Measurements from ENCODE around the gene RAP2B.

The RAP2B gene

DNA sequence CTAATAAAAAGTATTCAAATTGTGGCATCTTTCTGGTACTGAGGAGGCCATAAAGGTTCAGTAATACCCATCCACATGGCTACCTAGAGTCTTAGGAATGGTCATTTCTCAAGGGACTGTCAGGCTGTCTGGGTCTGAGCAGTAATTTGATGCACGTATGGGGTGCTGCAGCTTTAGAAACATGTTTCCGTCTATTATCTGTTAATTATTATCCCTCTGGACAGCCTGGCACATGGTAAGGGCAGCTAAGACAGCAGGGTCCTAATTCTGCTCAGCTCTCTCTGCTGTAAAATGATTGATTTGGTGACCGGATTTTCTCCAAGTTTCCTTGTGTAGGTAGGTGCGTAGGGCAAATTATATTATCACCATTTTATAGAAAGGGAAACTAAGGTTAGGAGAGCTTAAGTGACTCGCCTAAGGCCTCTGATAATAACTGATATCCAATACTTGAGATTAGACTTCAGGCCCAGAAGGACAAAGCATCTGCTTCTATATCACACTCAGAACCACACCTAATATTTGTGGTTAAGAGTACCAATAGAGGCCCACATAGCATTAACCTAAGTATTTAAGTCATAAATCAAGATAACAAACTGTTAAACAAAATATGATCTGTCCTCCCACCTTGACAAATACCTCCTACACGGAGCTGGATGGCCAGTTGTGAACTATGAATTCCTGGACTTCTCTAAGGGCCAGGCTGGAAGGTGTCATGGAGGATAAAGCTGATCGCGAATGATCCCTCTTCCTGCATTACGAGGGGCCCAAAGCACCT lies 2.9 kb upstream of the RAP2B start:
- H3K36me3 ChIP-seq (ENCODE audit: insufficient read depth) = no peaks in the 10 kb centered on the region

DNA sequence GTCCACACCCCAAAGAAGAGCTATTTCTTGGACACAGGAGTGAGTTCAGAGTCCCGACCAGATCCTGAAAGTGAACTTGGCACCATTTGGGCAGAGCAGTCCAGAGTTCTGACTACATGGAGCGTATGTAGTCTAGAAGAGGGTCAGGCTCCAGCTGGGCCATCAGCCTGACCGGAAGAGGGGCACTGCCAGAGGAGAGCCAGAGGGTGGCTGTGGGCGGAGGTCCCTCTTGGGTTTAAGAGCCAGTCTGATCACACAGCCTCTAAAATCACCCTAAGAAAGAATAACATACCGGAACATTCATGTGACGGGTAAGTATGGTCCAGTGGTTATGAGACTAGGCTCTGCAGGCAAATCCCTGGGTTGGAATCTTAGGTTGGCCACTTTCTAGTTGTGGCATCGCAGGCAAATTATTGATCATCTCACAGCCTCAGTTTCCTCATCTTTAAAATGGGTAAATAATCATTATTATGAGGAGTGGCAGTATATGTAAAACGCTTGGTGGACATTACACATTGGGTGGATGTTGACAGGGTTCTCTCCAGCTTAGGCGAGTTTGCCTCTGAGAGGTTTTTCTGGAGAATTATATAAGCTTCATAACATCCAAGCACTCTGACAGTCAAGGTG lies 2.1 kb upstream of the RAP2B start:
- Histone ChIP-seq H3K4me1 (ENCODE audit: low read depth, poor library complexity, severe bottlenecking) (peaks cover 15% of the 10 kb centered on the region), H2AFZ (ENCODE audit: low read depth) (peak overlapping the region; percentile 96), H4K20me1 (ENCODE audit: insufficient read depth) (peaks cover 13% of the 10 kb centered on the region), H3K36me3 (ENCODE audit: insufficient read depth) (no peaks in the 10 kb centered on the region), H3K4me2 (peak overlapping the region; percentile 82), H3K27ac (peak overlapping the region; percentile 65), H3K9ac (peak overlapping the region; percentile 57), H3K79me2 (ENCODE audit: insufficient read depth, low read depth) (peaks cover 27% of the 10 kb centered on the region), H3K4me3 (IDR thresholded peaks at IDR 0.05; ENCODE audit: insufficient read depth, low read depth, low read length) (peak overlapping the region; percentile 91), H3K27me3 (ENCODE audit: insufficient read depth, low read depth) (no peaks in the 10 kb centered on the region)
- TF ChIP-seq, protein P1, sequence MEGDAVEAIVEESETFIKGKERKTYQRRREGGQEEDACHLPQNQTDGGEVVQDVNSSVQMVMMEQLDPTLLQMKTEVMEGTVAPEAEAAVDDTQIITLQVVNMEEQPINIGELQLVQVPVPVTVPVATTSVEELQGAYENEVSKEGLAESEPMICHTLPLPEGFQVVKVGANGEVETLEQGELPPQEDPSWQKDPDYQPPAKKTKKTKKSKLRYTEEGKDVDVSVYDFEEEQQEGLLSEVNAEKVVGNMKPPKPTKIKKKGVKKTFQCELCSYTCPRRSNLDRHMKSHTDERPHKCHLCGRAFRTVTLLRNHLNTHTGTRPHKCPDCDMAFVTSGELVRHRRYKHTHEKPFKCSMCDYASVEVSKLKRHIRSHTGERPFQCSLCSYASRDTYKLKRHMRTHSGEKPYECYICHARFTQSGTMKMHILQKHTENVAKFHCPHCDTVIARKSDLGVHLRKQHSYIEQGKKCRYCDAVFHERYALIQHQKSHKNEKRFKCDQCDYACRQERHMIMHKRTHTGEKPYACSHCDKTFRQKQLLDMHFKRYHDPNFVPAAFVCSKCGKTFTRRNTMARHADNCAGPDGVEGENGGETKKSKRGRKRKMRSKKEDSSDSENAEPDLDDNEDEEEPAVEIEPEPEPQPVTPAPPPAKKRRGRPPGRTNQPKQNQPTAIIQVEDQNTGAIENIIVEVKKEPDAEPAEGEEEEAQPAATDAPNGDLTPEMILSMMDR (conservative IDR thresholded peaks at IDR 0.05; ENCODE audit: low read depth, low read length) = no peak

More for the DNA sequence above, 2.9 kb upstream of the RAP2B start:
- peaks cover 19% of the 10 kb centered on the region for H3K79me2 ChIP-seq (ENCODE audit: insufficient read depth, low read depth)
- peak overlapping the region; percentile 96; the same call in 1 of the 2 replicates for H2AFZ ChIP-seq (ENCODE audit: low read depth)
- no peak overlapping the region for H3K4me3 ChIP-seq (IDR thresholded peaks at IDR 0.05; ENCODE audit: insufficient read depth, low read depth, low read length)
- peak overlapping the region; percentile 82; the same call in 1 of the 2 replicates for H3K4me2 ChIP-seq
- TF ChIP-seq, protein P1 (conservative IDR thresholded peaks at IDR 0.05; ENCODE audit: low read depth, low read length) = no peak
- H4K20me1 ChIP-seq (ENCODE audit: insufficient read depth) = 0 out of 2 replicates have a peak, but pooled peaks cover 5% of the 10 kb centered on the region
- no peaks in the 10 kb centered on the region for H3K27me3 ChIP-seq (ENCODE audit: insufficient read depth, low read depth)
- H3K27ac ChIP-seq = no peak overlapping the region
- no peak overlapping the region for H3K9ac ChIP-seq
- H3K4me1 ChIP-seq (ENCODE audit: low read depth, poor library complexity, severe bottlenecking) = peaks cover 7% of the 10 kb centered on the region

DNA sequence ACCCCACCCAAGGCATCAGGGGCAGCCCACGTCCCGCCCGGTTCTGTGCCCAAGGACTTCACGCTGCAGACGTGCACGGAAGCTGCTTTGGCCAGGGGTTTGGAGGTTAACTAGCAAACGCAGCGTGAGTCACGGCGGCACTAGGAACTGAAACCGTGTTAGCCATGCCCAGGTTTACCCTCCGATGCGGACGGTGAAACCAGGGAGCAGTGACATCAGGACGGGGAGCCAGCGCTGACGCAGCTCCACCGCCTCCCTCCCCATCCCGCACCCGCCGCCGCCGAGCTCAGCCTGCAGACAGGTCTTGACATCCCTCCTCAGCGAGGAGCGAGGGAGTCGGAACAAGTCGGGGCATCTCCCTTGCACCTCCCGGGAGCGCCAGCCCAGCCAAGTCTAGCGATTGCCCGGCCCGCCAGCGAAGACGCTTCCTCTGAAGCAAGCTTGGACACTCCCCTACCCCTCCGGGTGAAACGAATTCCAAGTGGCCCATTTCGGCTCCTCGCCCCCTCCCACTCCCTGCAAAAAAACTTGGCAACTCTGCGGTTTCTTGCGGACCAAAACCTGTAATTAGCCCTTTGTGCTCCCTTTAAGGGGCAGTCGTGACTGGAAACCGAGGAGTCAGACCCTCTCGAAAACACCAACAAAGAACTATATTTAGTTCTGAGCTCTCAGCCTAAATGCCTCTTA lies 1.4 kb upstream of the RAP2B start:
- Histone ChIP-seq H4K20me1 (ENCODE audit: insufficient read depth) (peaks cover 20% of the 10 kb centered on the region), H3K79me2 (ENCODE audit: insufficient read depth, low read depth) (peaks cover 34% of the 10 kb centered on the region), H3K27me3 (ENCODE audit: insufficient read depth, low read depth) (no peaks in the 10 kb centered on the region), H3K36me3 (ENCODE audit: insufficient read depth) (no peaks in the 10 kb centered on the region), H3K9ac (peak overlapping the region; percentile 57), H3K27ac (peak overlapping the region; percentile 65), H3K4me1 (ENCODE audit: low read depth, poor library complexity, severe bottlenecking) (peaks cover 22% of the 10 kb centered on the region), H3K4me2 (peak overlapping the region; percentile 82), H2AFZ (ENCODE audit: low read depth) (peak overlapping the region; percentile 96), H3K4me3 (IDR thresholded peaks at IDR 0.05; ENCODE audit: insufficient read depth, low read depth, low read length) (peak overlapping the region; percentile 91)
- TF ChIP-seq, protein P1 (conservative IDR thresholded peaks at IDR 0.05; ENCODE audit: low read depth, low read length) = no peak

DNA sequence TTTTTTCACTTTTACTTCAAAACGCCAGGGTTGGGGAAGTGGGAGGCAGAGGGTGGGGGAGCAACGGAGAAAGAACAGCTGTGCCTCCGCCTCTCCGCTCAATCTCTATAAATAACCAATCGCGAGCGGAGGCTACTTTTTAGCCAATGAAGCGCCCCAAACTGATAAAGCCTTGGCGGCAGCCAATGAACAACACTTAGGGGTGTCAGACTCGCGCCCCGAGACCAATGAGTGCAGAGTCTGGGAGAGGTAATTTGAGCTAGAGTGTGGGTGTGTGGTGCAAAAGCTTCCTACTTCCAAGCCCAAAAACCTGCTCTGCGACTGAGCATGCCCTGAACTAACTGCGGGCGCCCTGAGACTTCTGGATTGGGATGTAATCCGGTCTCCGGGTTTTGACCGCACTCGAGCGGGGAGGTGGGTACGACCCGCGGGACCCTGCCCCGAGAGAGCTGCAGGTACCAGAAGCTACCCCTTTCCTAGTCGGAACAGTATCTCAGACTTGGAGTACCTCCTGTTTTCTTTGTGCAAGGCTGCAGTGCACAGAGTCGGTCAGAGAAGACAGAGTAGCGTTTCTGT lies 800 bp upstream of the RAP2B start:
- TF ChIP-seq, protein P1 (conservative IDR thresholded peaks at IDR 0.05; ENCODE audit: low read depth, low read length) = no peak
- H3K4me2 ChIP-seq = peak overlapping the region; percentile 82
- H3K4me3 ChIP-seq (IDR thresholded peaks at IDR 0.05; ENCODE audit: insufficient read depth, low read depth, low read length) = peak overlapping the region; percentile 71
- no peaks in the 10 kb centered on the region for H3K36me3 ChIP-seq (ENCODE audit: insufficient read depth)
- peaks cover 25% of the 10 kb centered on the region for H4K20me1 ChIP-seq (ENCODE audit: insufficient read depth)
- no peaks in the 10 kb centered on the region for H3K27me3 ChIP-seq (ENCODE audit: insufficient read depth, low read depth)
- H3K79me2 ChIP-seq (ENCODE audit: insufficient read depth, low read depth) = peaks cover 40% of the 10 kb centered on the region
- peak overlapping the region; percentile 80; the same call in 1 of the 2 replicates for H3K9ac ChIP-seq
- peak overlapping the region; percentile 78 for H3K27ac ChIP-seq
- H2AFZ ChIP-seq (ENCODE audit: low read depth) = peak overlapping the region; percentile 96
- peaks cover 28% of the 10 kb centered on the region for H3K4me1 ChIP-seq (ENCODE audit: low read depth, poor library complexity, severe bottlenecking)
